Measurements from ENCODE around the gene CPLX1.

CPLX1 gene

DNA sequence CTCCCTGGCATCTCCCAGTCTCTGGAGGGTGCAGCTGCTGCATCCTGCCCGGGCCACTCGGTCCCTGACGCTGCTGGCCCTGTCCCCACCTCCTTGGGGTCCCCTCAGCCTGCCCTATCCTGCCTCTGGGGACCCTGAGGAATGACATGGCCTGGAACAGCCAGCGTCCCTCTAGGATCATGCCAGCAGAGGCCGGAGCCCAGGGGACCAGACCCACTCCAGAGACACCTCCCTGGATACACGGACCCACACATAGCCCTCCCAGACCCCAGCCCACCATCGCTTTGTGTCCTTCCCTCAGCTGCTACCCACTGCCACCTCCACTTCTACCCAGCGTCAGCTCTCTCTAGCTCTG lies 35.5 kb downstream of the CPLX1 start:
- TF ChIP-seq, protein P1, sequence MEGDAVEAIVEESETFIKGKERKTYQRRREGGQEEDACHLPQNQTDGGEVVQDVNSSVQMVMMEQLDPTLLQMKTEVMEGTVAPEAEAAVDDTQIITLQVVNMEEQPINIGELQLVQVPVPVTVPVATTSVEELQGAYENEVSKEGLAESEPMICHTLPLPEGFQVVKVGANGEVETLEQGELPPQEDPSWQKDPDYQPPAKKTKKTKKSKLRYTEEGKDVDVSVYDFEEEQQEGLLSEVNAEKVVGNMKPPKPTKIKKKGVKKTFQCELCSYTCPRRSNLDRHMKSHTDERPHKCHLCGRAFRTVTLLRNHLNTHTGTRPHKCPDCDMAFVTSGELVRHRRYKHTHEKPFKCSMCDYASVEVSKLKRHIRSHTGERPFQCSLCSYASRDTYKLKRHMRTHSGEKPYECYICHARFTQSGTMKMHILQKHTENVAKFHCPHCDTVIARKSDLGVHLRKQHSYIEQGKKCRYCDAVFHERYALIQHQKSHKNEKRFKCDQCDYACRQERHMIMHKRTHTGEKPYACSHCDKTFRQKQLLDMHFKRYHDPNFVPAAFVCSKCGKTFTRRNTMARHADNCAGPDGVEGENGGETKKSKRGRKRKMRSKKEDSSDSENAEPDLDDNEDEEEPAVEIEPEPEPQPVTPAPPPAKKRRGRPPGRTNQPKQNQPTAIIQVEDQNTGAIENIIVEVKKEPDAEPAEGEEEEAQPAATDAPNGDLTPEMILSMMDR (IDR thresholded peaks at IDR 0.05; ENCODE audit: insufficient read depth, missing control alignments) = no peak
- FAIRE-seq = no peak
- no peak for DNase-seq (ENCODE audit: insufficient read length, low spot score)

DNA sequence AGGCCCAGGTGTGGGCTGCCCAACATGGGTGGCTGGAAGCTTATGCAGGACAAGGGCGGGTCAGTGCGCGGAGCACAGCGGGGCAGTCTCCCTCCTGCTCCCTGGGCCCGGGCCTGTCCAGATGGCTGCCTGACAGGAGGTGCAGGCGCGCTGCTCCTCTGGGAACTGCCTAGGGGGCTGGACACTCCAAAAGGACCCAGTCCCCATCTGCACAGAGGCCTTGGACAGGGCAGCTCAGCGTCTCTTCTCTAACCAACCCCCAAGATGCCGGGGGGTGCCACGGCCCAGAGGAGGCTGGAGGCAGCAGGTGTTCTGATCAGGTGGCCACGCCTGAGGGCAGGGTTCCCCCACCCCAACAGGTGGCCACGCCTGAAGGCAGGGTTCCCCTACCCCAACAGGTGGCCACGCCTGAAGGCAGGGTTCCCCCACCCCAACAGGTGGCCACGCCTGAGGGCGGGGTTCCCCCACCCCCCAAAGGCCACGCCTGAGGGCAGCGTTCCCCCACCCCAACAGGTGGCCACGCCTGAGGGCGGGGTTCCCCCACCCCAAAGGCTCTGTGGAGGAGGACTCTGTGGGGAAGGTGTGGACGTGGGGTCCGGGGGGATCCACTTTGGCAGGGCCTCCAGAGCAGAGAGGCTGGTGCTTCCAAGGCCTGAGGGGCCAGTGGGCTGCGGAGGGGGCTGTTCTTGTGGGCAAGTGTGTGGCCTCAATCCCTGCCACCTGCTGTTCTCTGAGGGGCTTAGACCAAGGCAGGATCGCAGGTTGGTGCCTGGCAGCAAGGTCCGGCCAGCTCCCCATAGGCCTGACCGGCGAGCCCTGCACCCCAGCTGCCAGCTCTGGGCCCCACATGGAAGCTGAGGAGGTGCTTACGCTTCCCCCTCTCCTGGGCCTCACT lies 36.1 kb downstream of the CPLX1 start:
- DNase-seq (ENCODE audit: insufficient read length, low spot score) (no peak), FAIRE-seq (no peak)
- TF ChIP-seq, protein P1 (IDR thresholded peaks at IDR 0.05; ENCODE audit: insufficient read depth, missing control alignments) = no peak

DNA sequence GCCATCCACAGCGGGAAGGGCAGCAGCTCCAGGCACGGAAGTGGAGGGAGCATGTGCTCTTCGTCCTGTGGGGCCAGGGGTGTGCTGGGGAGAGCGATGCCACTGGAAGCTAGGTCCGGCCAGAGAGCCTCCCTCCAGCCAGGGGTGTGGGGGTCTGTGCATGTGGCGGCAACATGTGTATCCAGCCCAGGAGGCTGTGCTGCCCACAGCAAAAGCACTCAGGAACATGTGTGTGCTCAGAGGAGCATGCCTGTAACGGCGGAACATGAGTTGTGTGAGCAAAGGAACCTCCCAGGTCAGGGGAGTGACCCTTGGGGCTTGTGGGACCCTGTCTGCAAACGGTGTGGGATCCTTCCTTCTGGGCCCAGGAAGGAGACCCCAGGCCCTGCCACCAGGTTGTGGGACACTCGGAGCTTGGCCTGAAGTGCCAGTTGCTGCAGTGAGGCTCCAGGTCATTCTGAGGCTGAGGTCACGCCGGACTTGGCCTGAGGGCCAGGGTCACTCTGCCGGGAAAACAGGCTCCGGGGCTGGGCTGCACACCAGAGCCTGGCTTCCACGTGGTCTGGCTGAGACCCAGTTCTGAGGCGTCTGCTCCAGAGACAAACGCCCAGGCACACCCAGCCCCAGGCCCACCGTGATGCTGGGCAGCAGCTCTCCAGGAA lies 37.2 kb downstream of the CPLX1 start:
- FAIRE-seq = no peak
- TF ChIP-seq, protein P1 (IDR thresholded peaks at IDR 0.05; ENCODE audit: insufficient read depth, missing control alignments) = no peak
- DNase-seq (ENCODE audit: insufficient read length, low spot score) = no peak

DNA sequence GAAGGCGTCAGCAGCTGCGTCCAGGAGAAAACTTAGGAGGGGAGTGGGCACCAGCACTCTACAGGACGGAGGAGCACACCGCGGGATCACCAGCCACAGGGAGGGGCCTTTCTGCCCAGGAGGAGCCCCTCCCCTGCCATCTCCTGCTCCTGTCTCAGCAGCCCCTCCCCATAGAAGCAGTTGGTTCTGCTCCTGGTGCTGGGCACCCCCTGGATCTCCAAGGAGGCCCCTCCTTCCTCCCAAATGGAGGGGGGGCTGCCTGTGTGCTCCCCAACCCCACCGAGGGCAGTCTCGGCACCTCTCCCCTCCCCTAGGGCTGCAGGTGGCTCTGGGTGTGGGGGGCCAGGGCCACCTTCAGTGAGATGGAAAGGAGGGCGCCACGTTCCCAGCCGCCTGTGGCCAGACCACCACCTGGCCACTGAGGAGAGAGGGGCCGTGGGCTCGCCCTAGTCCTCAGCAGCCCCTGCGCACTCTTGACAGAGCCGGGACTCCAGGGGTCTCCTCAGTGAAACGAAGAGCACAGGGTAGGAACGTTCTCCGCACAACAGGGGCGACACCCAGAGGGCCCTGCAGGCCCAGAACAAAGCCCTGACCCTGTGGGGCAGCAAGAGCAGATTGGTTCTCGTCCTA lies 37.8 kb downstream of the CPLX1 start:
- no peak for DNase-seq (ENCODE audit: insufficient read length, low spot score)
- no peak for FAIRE-seq
- TF ChIP-seq, protein P1 (IDR thresholded peaks at IDR 0.05; ENCODE audit: insufficient read depth, missing control alignments) = no peak

DNA sequence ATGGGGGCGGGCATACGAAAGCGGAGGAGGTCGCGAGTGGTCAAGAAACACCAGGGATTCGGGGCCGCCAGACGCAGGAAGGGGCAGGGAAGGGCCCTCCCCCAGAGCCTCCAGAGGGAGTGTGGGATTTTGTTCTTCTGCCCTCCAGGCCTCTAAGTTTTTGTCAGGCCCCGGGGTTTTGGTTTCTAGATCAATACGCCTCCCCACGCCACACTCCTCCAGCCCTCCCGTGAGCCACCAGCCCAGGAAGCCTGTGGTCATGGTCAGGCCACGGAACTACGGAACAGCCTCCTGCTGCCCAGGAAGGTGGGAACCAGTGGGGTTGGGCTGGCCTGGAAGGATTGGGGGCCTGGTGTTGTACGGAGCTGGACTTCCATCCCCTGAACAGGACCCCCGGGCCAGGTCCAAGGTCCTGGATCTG lies 38.4 kb downstream of the CPLX1 start:
- DNase-seq (ENCODE audit: insufficient read length, low spot score) (no peak), FAIRE-seq (no peak)

DNA sequence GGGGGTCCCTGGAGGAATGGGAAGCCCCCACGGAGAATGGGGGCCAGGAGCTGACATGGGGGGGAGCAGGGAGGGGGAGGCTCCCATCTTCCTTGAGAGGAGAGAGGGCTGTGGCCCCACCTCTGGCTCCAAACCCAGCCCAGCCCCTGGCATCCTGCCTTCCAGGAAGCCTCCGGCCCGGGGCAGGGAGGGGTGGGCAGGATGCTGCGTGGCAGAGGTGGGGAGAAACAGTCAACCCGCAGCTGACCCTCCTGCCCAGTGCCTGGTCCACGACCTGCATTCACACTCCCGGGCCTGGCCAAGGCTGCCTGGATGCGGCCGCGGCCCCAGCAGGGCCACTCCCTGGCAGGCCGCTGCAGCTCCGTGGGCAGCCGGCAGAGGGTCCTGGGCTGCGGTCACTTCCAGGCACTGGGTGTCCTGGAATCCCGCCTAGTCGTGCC lies 39.0 kb downstream of the CPLX1 start:
- DNase-seq (ENCODE audit: insufficient read length, low spot score) = no peak
- FAIRE-seq = no peak

More for the DNA sequence above, 38.4 kb downstream of the CPLX1 start:
- TF ChIP-seq, protein P1 (IDR thresholded peaks at IDR 0.05; ENCODE audit: insufficient read depth, missing control alignments) = no peak

More for the DNA sequence above, 39.0 kb downstream of the CPLX1 start:
- TF ChIP-seq, protein P1 (IDR thresholded peaks at IDR 0.05; ENCODE audit: insufficient read depth, missing control alignments) = no peak

Measured in D721Med (cell line).